A673 (cell line): Measurements from ENCODE around the gene SETX. TPM values are rescaled to one million over a fixed set of nuclear protein-coding genes. Genes with fewer than 3 reads are reported as not detected.

ENCODE experiments used
- BruUV-seq: library from RNA; stranded (reverse); fragments of 400-500 nt; replicated peaks from 2 replicates; lab custom pipeline; 2021; lab: Mats Ljungman, UMichigan
- CTCF ChIA-PET: fragments of 300-600 bp; sonication (Branson Sonifier 250); formaldehyde crosslinking; loops from one replicate; lab custom pipeline; 2022; ENCODE audit warnings: antibody characterized with exemption; lab: Charles Lee
- POLR2A ChIA-PET: fragments of 300-600 bp; sonication (Branson Sonifier 250); formaldehyde crosslinking; loops from one replicate; lab custom pipeline; 2022; ENCODE audit warnings: antibody characterized with exemption; ENCODE audit not compliant: low non-redundant PET; lab: Charles Lee
- DNase-seq: peaks from one replicate; pipeline ENCODE4 v3.0.0-alpha.2; 2015; ENCODE audit warnings: low spot score
- H3K27ac ChIP-seq: fragments of 200-600 bp; sonication (generic); 2 replicates; pipeline ENCODE4 v1.5.1; 2016; ENCODE audit warnings: mixed run types, low read depth, mild to moderate bottlenecking, mixed read lengths, antibody characterized with exemption, low read length; ENCODE audit not compliant: poor library complexity, severe bottlenecking
- H3K27me3 ChIP-seq: fragments of 200-600 bp; sonication (generic); replicated peaks from 2 replicates; pipeline ENCODE4 v1.6.1; 2017; ENCODE audit warnings: mixed run types, low read depth, mild to moderate bottlenecking, mixed read lengths, antibody characterized with exemption, low read length; ENCODE audit not compliant: insufficient read depth, poor library complexity
- H3K36me3 ChIP-seq: fragments of 200-600 bp; sonication (generic); 2 replicates; pipeline ENCODE4 v1.6.1; 2016; ENCODE audit warnings: mixed run types, mild to moderate bottlenecking, mixed read lengths, antibody characterized with exemption, low read length; ENCODE audit not compliant: insufficient read depth, poor library complexity, severe bottlenecking
- H3K4me1 ChIP-seq: fragments of 200-600 bp; sonication (generic); 2 replicates; pipeline ENCODE4 v1.6.1; 2017; ENCODE audit warnings: mixed run types, mild to moderate bottlenecking, mixed read lengths, antibody characterized with exemption, low read length; ENCODE audit not compliant: insufficient read depth, poor library complexity, severe bottlenecking
- H3K4me3 ChIP-seq: fragments of 200-600 bp; sonication (generic); 2 replicates; pipeline ENCODE4 v1.5.1; 2016; ENCODE audit warnings: low read depth, mixed run types, mild to moderate bottlenecking, mixed read lengths, low read length; ENCODE audit not compliant: poor library complexity, severe bottlenecking
- H3K9me3 ChIP-seq: fragments of 200-600 bp; sonication (generic); 2 replicates; pipeline ENCODE4 v1.6.1; 2016; ENCODE audit warnings: mixed run types, low read depth, mild to moderate bottlenecking, mixed read lengths, antibody characterized with exemption, low read length; ENCODE audit not compliant: poor library complexity, severe bottlenecking
- CTCF ChIP-seq: fragments of 300-800, 200-600 bp; sonication (generic); conservative IDR thresholded peaks from 2 replicates; pipeline ENCODE4 v1.5.1; 2017; ENCODE audit warnings: low read depth, mild to moderate bottlenecking, antibody characterized with exemption, low read length, moderate library complexity, mixed read lengths
- EZH2 ChIP-seq: fragments of 200-600 bp; sonication (generic); IDR thresholded peaks from 2 replicates; pipeline ENCODE4 v1.6.1; 2017; ENCODE audit warnings: borderline replicate concordance, low read depth, mild to moderate bottlenecking, mixed read lengths, antibody characterized with exemption, low read length; ENCODE audit not compliant: poor library complexity, severe bottlenecking
- intact Hi-C: fragments of 100-400 bp; cut with micrococcal nuclease; formaldehyde crosslinking; loops from one replicate; pipeline ENCODE4 v1.10.0; 2022; ENCODE audit not compliant: unreplicated experiment
- total RNA-seq: library from RNA; stranded (reverse); gene quantifications from 2 replicates; pipeline ENCODE4 v1.2.3, GENCODE V29; 2021

SETX gene
- total RNA-seq, 1 experiment from 2014 or later, result 41.4 TPM

DNA sequence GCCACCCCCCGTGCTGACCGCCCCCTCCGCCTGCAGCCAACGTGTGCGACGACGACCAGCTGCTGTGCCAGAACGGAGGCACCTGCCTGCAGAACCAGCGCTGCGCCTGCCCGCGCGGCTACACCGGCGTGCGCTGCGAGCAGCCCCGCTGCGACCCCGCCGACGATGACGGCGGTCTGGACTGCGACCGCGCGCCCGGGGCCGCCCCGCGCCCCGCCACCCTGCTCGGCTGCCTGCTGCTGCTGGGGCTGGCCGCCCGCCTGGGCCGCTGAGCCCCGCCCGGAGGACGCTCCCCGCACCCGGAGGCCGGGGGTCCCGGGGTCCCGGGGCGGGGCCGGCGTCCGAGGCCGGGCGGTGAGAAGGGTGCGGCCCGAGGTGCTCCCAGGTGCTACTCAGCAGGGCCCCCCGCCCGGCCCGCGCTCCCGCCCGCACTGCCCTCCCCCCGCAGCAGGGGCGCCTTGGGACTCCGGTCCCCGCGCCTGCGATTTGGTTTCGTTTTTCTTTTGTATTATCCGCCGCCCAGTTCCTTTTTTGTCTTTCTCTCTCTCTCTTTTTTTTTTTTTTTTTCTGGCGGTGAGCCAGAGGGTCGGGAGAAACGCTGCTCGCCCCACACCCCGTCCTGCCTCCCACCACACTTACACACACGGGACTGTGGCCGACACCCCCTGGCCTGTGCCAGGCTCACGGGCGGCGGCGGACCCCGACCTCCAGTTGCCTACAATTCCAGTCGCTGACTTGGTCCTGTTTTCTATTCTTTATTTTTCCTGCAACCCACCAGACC, 112.8 kb downstream of the SETX start:
- CTCF ChIA-PET, result interaction anchor here (1.1 kb wide), 1 partner anchor 17 kb away, joined by 6 read pairs; no protein-coding TSS in a partner anchor
- POLR2A ChIA-PET, result interaction anchor here (0.6 kb wide), 1 partner anchor 1750 kb away, joined by 8 read pairs; the partner anchor contains the start of gene VAV2
- TF ChIP-seq CTCF, result no peak
- no peak for TF ChIP-seq EZH2
- peaks cover 34% of the 10 kb centered on the region for H3K4me1 ChIP-seq
- no peaks in the 10 kb centered on the region for H3K27me3 ChIP-seq
- H3K9me3 ChIP-seq, result no peaks in the 10 kb centered on the region
- peak; percentile 43 for DNase-seq
- H3K4me3 ChIP-seq, result peak overlapping the region; percentile 65
- no TSS peak for BruUV-seq
- intact Hi-C loops, result no loop called here
- H3K27ac ChIP-seq, result peak overlapping the region; percentile 63
- no peaks in the 10 kb centered on the region for H3K36me3 ChIP-seq

DNA sequence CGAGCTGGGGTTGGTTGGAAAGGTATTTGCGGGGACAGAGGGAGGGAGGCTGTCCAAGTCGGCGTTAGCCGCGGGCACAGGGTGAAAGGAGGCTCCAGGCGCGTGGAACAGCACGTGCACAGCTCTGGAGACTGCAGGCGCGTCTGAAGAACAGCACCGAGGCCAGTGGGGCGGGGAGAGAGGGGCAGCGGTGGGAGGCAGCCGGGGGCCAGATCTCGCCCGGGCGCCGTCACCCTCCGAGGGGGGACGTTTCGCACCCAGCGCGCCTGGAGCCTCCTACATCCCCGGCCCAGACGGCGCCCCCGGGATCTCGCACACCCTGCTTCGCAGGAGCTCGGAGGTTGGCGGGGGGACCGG, 113.3 kb downstream of the SETX start:
- Histone ChIP-seq H3K9me3 (no peaks in the 10 kb centered on the region), H3K27me3 (no peaks in the 10 kb centered on the region), H3K4me3 (peak overlapping the region; percentile 65), H3K27ac (peak overlapping the region; percentile 63), H3K36me3 (no peaks in the 10 kb centered on the region), H3K4me1 (peaks cover 32% of the 10 kb centered on the region)
- ChIA-PET POLR2A (interaction anchor here (0.6 to 0.7 kb wide), 2 partner anchors 221 to 1750 kb away, joined by 6 to 8 read pairs; partner anchors contain the start of gene VAV2), CTCF (interaction anchor here (0.7 to 1.1 kb wide), 2 partner anchors 11 to 18 kb away, joined by 3 to 6 read pairs; no protein-coding TSS in a partner anchor)
- TF ChIP-seq CTCF, result no peak
- no peak for TF ChIP-seq EZH2
- DNase-seq, result no peak
- no TSS peak for BruUV-seq
- intact Hi-C loops, result no loop called here

DNA sequence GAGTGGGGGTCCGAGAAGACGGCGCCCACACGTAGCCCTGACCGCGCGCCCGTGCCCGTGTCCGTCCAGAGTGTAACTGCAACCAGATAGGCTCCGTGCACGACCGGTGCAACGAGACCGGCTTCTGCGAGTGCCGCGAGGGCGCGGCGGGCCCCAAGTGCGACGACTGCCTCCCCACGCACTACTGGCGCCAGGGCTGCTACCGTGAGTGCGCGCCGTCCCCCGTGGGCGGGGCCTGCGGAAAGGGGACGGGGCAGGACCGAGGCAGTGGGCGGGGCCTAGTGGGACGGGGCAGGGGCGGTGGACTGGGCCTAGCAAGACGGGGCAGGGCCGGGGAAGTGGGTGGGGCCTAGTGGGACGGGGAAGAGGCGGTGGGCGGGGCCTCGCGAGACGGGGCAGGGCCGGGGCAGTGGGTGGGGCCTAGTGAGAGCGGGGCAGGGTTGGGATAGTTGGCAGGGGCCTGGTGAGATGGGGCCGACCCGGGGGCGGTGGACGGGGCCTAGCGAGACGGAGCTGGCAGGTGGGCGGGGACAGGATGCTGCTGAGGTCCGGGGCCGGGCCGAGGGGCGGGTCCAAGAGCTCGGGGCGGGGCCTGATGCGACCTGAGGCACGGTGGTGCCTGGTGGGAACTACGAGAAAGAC, 113.8 kb downstream of the SETX start:
- DNase-seq, result peak; percentile 98
- POLR2A ChIA-PET, result interaction anchor here (0.6 to 0.7 kb wide), 2 partner anchors 220 to 1751 kb away, joined by 6 to 8 read pairs; partner anchors contain the start of gene VAV2
- H3K27ac ChIP-seq, result no peak overlapping the region
- no peak for TF ChIP-seq CTCF
- TF ChIP-seq EZH2, result no peak
- H3K4me1 ChIP-seq, result peaks cover 30% of the 10 kb centered on the region
- BruUV-seq, result no TSS peak
- H3K9me3 ChIP-seq, result no peaks in the 10 kb centered on the region
- intact Hi-C loops, result no loop called here
- CTCF ChIA-PET, result interaction anchor here (0.7 to 1.1 kb wide), 2 partner anchors 12 to 18 kb away, joined by 3 to 6 read pairs; no protein-coding TSS in a partner anchor
- H3K36me3 ChIP-seq, result no peaks in the 10 kb centered on the region
- no peaks in the 10 kb centered on the region for H3K27me3 ChIP-seq
- H3K4me3 ChIP-seq, result peak overlapping the region; percentile 65
